ENCODE data around the gene KANK3.
"Not testable (repeated sequence)": the region's sequence is repeated elsewhere in the genome, so short reads cannot be mapped to it uniquely, and the experiment has no call there.

Gene KANK3

DNA sequence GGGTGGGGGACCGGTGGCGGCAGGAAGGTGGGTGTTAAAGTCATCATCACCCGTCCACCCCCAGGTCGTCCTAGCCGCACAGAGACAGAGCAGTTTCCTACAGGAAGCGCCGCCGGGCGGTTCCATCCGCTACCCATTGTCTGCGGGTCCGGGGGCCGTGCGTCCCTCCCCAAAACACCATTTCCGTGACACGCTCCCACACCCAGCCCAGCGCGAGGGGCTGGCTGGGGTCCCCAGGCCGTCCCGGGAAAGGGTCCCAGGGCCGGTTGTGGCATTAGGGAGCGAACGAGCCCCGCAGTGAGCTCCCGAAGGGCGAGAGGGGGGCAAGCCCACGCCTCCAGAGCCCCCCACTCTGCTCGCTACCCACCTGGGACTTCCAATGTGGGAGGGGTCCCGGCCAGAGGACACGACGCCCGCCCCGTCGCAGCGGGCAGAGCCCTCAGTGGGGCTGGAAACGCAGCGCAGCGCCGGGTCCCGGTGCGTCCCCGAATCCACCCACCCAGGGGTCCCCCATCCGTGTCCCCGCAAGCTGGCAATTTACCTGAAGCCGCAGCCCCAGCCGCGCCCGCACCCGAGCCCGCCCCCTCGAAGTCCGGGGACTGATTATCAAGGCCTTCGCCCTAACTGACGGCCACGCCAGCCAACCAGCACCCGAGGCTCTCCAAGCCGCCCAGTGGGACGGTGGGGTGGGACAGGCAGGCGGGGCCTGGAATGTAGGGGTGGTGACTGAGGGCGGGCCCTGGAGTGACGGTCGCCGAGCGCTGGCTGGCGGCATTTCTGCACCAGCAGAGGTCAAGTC, at the start of gene KANK3:
Gene KANK3 (minus strand): TSS at position 579 of the 799 bp plus-strand sequence. CDS start 5,434 bp downstream, outside the sequence.
- peak; percentile 92 to 95 for DNase-seq

- DNase-seq, result no peak
These were observed 49.0 kb upstream of the KANK3 start for GRCh38 chr19:8392017-8392591.

- DNase-seq, result no peak
These were observed 48.3 kb upstream of the KANK3 start for GRCh38 chr19:8391198-8392016.

- DNase-seq, result peak; percentile 91 to 93
These were observed 47.5 kb upstream of the KANK3 start for GRCh38 chr19:8390617-8390981.

DNA sequence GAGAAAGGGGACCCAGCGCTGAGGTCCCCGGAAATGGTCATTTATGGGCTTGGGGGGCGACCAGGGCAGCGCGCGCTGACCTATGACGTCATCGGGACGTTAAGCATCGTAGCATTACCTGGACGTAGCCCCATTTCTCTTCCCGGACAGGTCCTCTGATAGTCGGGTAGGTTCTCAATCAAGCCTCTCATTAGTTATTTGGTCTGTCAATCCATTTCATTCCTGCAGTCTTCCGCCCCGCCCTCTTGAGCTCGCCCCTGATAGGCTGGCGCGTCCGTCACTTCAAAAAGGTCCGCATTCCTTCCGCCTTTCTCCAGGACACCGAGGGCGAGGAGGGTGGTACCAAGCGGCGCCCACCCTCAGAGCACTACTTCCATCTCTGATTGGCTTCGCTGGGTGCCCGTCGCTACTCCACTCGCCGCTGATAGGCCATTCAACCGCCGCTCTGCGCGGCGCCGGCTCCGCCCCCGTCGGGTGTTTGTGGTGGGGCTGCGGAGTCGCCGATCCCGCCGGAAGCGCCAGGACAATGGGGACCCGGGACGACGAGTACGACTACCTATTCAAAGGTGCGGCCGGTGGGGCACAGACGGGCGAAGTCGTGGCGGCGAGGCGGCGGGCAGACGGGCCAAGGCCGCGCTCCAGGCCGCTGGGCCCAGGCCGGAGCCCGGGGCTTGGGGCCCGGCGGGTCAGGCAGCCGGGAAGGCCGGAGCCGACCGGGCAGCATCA, 47.0 kb upstream of the KANK3 start, which contains the start of gene RAB11B:
Gene RAB11B (plus strand): TSS at position 470 of the 726 bp plus-strand sequence. CDS start 57 bp downstream, at position 527.
- peak; percentile 99 to 100 for DNase-seq

DNA sequence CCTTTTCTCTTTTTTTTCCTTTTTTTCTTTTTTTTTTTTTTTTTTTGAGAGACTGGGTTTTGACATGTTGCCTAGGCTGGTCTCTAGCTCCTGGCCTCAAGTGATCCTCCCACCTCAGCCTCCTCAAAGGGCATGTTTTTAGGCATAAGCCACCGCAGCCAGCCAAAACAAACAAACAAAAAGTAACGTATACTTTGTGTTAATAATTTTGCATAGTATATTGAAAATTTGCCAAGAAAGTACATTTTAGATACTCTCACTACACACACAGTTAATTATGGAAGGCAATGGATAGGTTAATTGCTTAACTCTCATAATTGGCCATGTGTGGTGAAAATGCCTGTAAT, 45.5 kb upstream of the KANK3 start:
- DNase-seq, result no peak

DNA sequence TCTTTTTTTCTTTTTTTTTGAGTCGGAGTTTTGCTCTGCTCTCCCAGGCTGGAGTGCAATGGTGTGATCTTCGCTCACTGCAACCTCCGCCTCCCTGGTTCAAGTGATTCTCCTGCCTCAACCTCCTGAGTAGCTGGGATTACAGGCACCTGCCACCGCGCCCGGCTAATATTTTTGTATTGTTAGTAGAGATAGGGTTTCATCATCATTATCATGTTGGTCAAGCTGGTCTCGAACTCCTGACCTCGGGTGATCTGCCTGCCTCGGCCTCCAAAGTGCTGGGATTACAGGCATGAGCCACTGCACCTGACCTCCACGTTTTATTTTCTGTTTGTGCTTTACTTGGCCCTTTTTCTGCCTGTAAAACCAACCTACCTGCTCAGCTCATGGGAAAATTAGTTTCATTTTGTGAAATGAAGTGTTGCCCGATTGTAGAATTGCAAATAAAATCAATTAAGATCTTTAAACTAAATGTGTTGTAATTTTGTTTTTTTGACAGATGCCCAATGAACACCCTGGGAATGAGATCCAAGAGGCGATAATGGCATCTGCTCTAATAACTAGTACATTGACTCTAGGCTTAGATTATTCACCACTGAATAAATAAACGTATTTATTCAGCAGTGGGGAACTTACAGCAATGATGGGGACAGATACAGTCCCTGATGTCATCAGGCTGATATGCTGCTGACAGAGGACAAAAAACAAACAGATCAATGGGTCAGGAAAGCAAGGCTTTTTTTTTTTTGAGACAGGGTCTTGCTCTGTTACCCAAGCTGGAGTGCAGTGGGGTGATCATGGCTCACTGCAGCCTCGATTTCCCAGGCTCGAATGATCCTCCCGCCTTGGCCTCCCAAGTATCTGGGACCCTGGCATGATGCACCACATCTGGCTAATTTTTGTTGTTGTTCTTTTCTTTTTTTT, 44.9 kb upstream of the KANK3 start:
- DNase-seq, result no peak

GRCh38 chr19:8386990-8387389, 43.9 kb upstream of the KANK3 start:
- DNase-seq, result no peak

DNA sequence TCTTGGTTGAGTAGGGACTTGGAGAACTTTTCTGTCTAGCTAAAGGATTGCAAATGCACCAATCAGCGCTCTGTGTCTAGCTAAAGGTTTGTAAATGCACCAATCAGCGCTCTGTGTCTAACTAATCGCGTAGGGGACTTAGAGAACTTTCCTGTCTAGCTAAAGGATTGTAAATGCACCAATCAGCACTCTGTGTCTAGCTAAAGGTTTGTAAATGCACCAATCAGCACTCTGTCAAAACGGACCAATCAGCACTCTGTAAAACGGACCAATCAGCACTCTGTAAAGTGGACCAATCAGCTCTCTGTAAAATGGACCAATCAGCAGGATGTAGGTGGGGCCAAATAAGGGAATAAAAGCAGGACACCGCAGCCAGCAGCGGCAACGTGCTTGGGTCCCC, 43.4 kb upstream of the KANK3 start:
- not testable (repeated sequence) for DNase-seq

DNA sequence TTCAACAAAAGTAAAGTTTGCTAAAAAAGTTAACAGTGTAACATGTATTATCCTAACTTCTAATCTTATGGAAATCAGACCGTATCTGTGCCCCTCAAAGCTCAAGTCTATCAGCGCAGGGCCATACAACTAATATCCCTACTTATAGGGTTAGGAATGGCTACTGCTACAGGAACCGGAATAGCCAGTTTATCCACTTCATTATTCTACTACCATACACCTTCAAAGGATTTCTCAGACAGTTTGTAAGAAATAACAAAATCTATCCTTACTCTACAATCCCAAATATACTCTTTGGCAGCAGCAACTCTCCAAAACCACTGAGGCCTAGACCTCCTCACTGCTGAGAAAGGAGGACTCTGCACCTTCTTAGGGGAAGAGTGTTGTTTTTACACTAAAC, 42.5 kb upstream of the KANK3 start:
- DNase-seq, result not testable (repeated sequence)

- not testable (repeated sequence) for DNase-seq
These were observed 42.0 kb upstream of the KANK3 start for GRCh38 chr19:8385103-8385502.

DNA sequence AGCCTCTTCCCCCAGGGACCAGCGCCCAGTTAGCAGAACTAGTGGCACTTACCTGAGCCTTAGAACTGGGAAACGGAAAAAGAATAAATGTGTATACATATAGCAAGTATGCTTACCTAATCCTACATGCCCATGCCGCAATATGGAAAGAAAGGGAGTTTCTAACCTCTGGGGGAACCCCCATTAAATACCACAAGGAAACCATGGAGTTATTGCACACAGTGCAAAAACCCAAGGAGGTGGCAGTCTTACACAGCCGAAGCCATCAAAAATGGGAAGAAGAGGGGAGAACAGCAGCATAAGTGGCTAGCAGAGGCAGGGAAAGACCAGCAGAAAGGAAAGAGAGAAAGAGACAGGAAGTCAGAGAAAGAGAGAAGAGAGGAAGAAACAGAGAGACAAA, 41.5 kb upstream of the KANK3 start:
- DNase-seq, result not testable (repeated sequence)

DNA sequence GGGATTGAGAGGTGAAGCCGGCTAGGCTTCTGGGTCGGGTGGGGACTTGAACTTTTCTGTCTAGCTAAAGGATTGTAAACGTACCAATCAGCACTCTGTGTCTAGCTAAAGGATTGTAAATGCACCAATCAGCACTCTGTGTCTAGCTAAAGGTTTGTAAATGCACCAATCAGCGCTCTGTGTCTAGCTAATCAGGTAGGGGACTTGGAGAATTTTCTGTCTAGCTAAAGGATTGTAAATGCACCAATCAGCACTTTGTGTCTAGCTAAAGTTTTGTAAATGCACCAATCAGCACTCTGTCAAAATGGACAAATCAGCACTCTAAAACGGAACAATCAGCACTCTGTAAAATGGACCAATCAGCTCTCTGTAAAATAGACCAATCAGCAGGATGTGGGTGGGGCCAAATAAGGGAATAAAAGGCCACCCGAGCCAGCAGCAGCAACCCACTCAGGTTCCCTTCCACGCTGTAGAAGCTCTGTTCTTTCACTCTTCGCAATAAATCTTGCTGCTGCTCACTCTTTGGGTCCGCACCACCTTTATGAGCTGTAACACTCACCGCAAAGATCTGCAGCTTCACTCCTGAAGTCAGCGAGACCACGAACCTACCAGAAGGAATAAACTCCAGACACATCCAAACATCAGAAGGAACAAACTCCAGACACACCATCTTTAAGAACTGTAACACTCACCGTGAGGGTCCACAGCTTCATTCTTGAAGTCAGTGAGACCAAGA, 36.3 kb upstream of the KANK3 start:
- not testable (repeated sequence) for DNase-seq

DNA sequence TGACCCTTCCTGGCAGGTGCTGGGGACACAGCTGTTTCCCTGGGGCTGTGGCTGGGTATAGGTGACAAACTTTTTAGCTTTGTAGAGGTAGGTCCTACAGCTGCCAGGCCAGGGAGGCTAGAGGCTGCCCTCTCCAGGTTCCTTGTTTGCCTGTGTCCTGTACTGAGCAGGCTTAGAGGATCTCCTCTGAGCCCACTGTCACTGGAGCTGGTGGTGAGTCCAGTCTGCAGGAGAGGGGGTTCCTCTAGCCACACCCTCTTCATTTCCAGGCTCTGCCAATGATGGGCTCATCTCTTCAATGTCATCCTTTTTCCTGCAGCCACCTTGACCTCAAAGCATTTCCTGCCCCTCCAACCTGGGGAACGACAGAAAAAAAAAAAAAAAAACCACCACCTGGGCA, 34.5 kb upstream of the KANK3 start:
- no peak for DNase-seq

- not testable (repeated sequence) for DNase-seq
These were observed 33.4 kb upstream of the KANK3 start for GRCh38 chr19:8376373-8376974.

GRCh38 chr19:8375766-8376165, 32.7 kb upstream of the KANK3 start:
- not testable (repeated sequence) for DNase-seq

- no peak for DNase-seq
These were observed 31.1 kb upstream of the KANK3 start for GRCh38 chr19:8373867-8374813.

DNA sequence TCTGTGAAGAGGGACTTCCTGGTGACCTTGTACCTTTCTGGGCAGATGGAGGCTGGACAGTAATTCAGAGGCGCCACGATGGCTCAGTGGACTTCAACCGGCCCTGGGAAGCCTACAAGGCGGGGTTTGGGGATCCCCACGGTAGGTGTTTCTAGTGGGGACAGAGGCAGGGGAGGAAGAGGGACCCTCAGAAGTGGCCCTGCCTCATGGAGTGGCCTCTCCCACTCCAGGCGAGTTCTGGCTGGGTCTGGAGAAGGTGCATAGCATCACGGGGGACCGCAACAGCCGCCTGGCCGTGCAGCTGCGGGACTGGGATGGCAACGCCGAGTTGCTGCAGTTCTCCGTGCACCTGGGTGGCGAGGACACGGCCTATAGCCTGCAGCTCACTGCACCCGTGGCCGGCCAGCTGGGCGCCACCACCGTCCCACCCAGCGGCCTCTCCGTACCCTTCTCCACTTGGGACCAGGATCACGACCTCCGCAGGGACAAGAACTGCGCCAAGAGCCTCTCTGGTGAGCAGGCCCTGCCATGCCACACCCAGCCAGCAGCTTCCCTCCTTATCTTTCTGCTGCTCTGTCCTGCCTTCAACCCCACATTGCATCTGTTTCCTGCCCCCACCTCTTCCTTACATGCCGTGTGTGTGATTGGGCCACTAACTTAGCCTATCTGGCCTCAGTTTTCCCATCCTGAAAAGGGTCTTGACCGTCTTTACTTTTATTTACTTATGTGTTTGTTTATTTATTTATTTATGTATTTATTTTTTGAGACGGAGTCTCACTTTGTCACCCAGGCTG, 28.1 kb upstream of the KANK3 start:
- no peak for DNase-seq
